Pancreas (tissue), 10 donors: ENCODE results near the gene TPCN2. TPM values are rescaled to one million over a fixed set of nuclear protein-coding genes. Genes with fewer than 3 reads are reported as not detected.

Experiments
- ATAC-seq, 4 donors: fragments of 200-7000 bp; cut with Tn5 transposase; one replicate each; pipeline versions ENCODE4 v1.8.0 to v1.9.1; 2020; ENCODE audit warnings: mild to moderate bottlenecking in 4 of 4, moderate library complexity in 4 of 4
- DNase-seq, 6 donors: peaks; one replicate each; pipeline ENCODE4 v3.0.0-alpha.2; 2020
- FAIRE-seq: peaks from 2 replicates; lab custom pipeline; 2012; peaks lifted over from hg19 to GRCh38; lab: Jason Lieb, UNC
- H3K27ac ChIP-seq, 4 donors: fragments of 200-600 bp; sonication (generic); 1 replicate in 3 of 4; 2 replicates in 1 of 4; pipeline versions ENCODE4 v1.5.0 to v1.8.0; 2020
- H3K27me3 ChIP-seq, 4 donors: fragments of 200-600 bp; one replicate each; pipeline ENCODE4 v1.8.0; 2021
- H3K36me3 ChIP-seq, 3 donors: fragments of 200-600 bp; sonication (generic) in 1 of 3; one replicate each; pipeline versions ENCODE4 v1.5.0 to v1.8.0; 2020 to 2021
- H3K4me1 ChIP-seq, 3 donors: fragments of 200-600 bp; one replicate each; pipeline ENCODE4 v1.8.0; 2021
- H3K4me3 ChIP-seq, 4 donors: fragments of 200-600 bp; sonication (generic) in 2 of 4; one replicate each; pipeline versions ENCODE4 v1.5.0 to v1.8.0; 2020 to 2021
- H3K9me3 ChIP-seq, 4 donors: fragments of 200-600 bp; one replicate each; pipeline ENCODE4 v1.8.0; 2021
- WGBS, 2 donors: extraction: QIAGEN DNeasy Blood & Tissue Kit; methylation state at CpG; one replicate each; pipeline ENCODE4 v1.1.7; 2013; 5-methylcytosine and 5-hydroxymethylcytosine counted together
- intact Hi-C, 3 donors: fragments of 100-400 bp; cut with DNase I; formaldehyde crosslinking; loops; one replicate each; pipeline versions ENCODE4 v1.11.1 to v1.14.2; 2022
- polyA plus RNA-seq, 2 donors: library from polyadenylated mRNA; stranded (reverse); fragments of 200-250 nt; gene quantifications; one replicate each; pipeline ENCODE4 v1.2.3, GENCODE V29; 2013
- total RNA-seq, 6 donors: library from RNA; stranded (reverse); fragmentation: NEBNext Ultra II Directional in 4 of 6; extraction: Animal tissue kit (Norgen Biotek cat#: 25700) in 4 of 6; gene quantifications; one replicate each; pipeline versions ENCODE4 v1.2.1 to v1.2.4, GENCODE V29; 2021 to 2023
- TF ChIP-seq, protein P1 (sequence below), 4 donors: fragments of 200-600 bp; sonication (generic) in 3 of 4; IDR thresholded peaks; one replicate each; pipeline versions ENCODE4 v1.5.0 to v1.8.0; 2021; ENCODE audit warnings: antibody characterized with exemption in 4 of 4
- donor health status: healthy with polysubstance abuse.
- donor health status: DM: no; HTN: no; CAD: no; lungs with moderate emphysema.
- donor health status: DM: no; HTN: no; CAD: no.
- donor health status: control.
- donor health status: control.
- donor health status: Bipolar disorder and iron deficiency.
- donor health status: DM: yes; HTN: yes; CAD: no.
- donor health status: DM: no; HTN: no; CAD: no.
- donor health status: DM: no; HTN: no; CAD: no.
- donor health status: DM: yes; HTN: yes; CAD: no.

TPCN2 gene
- total and polyA plus RNA-seq, 8 donors = 5.6 to 13.5 (median 9.9) TPM

GRCh38 chr11:69097263-69097662 is 48.5 kb downstream of the TPCN2 start:
- DNase-seq (peak in 1 of 6 donors; percentile 23), ATAC-seq (no peak), FAIRE-seq (no peak)
- intact Hi-C loops = loop anchor here in 2 of 3 donors (5.0 to 10.0 kb wide), 2 partner anchors 550 to 558 kb away; no protein-coding TSS in a partner anchor
- TF ChIP-seq, protein P1, sequence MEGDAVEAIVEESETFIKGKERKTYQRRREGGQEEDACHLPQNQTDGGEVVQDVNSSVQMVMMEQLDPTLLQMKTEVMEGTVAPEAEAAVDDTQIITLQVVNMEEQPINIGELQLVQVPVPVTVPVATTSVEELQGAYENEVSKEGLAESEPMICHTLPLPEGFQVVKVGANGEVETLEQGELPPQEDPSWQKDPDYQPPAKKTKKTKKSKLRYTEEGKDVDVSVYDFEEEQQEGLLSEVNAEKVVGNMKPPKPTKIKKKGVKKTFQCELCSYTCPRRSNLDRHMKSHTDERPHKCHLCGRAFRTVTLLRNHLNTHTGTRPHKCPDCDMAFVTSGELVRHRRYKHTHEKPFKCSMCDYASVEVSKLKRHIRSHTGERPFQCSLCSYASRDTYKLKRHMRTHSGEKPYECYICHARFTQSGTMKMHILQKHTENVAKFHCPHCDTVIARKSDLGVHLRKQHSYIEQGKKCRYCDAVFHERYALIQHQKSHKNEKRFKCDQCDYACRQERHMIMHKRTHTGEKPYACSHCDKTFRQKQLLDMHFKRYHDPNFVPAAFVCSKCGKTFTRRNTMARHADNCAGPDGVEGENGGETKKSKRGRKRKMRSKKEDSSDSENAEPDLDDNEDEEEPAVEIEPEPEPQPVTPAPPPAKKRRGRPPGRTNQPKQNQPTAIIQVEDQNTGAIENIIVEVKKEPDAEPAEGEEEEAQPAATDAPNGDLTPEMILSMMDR (IDR thresholded peaks at IDR 0.05) = no peak
- H3K4me1 ChIP-seq = no peaks in the 10 kb centered on the region
- 46 to 51% methylated on average over 11 to 16 of the region's 16 CpGs for WGBS, 2 donors
- H3K36me3 ChIP-seq = no peaks in the 10 kb centered on the region
- no peaks in the 10 kb centered on the region for H3K27me3 ChIP-seq
- H3K9me3 ChIP-seq = no peaks in the 10 kb centered on the region
- H3K4me3 ChIP-seq = no peak overlapping the region
- H3K27ac ChIP-seq = no peak overlapping the region

- ATAC-seq (no peak), FAIRE-seq (no peak), DNase-seq (peak in 1 of 6 donors; percentile 10)
- no peaks in the 10 kb centered on the region for H3K4me1 ChIP-seq
- WGBS, 2 donors = 63 to 74% methylated on average over 17 of the region's 17 CpGs
- intact Hi-C loops = loop anchor here in 2 of 3 donors (5.0 to 10.0 kb wide), 2 partner anchors 548 to 556 kb away; no protein-coding TSS in a partner anchor
- no peaks in the 10 kb centered on the region for H3K9me3 ChIP-seq
- TF ChIP-seq, protein P1 (IDR thresholded peaks at IDR 0.05) = no peak
- H3K27me3 ChIP-seq = no peaks in the 10 kb centered on the region
- H3K27ac ChIP-seq = no peak overlapping the region
- H3K4me3 ChIP-seq = no peak overlapping the region
- H3K36me3 ChIP-seq = no peaks in the 10 kb centered on the region
Measured at GRCh38 chr11:69099180-69099579, 50.4 kb downstream of the TPCN2 start.

GRCh38 chr11:69100454-69101114 is 51.9 kb downstream of the TPCN2 start:
- Histone ChIP-seq H3K4me1 (no peaks in the 10 kb centered on the region), H3K27ac (no peak overlapping the region), H3K4me3 (no peak overlapping the region), H3K9me3 (no peaks in the 10 kb centered on the region), H3K36me3 (no peaks in the 10 kb centered on the region), H3K27me3 (no peaks in the 10 kb centered on the region)
- DNase-seq (peak in 2 of 6 donors; percentile 39 to 70), ATAC-seq (no peak), FAIRE-seq (no peak)
- WGBS, 2 donors = 45 to 58% methylated on average over 13 of the region's 13 CpGs
- intact Hi-C loops = loop anchor here in 1 of 3 donors (5.0 kb wide), 1 partner anchor 547 kb away; no protein-coding TSS in a partner anchor
- TF ChIP-seq, protein P1 (IDR thresholded peaks at IDR 0.05) = no peak

DNA sequence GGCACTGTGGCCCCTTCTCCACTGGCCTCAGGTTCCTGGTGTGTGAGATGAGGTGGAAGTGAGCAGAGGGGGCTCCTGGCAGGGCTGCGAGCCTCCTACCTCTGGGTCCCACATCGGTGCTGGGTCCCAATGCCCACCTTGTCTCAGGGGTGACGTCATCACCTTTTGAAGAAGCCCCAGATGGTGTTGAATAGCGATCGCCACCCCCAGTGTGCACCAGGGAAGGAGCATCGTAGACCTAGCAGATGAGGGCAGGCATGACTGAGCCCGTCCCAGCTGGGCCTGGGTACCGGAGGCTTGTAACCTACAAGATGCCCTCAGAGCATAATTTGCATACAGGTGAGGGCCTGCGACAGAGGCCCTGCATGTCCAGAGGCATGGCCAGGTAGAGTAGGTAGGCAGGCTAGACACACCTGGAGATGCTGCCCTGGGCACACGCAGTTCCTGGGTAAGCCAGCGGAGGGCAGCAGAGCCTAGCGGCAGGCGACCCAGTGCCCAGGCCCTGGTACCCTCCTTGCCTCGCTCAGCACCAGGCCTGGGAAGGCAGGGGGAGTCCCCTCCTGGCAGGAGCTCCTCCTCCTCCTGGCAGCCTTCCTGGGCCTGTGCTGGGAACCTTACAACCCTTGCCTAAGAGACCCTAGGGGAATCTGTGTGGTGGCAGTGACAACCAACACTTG is 52.5 kb downstream of the TPCN2 start:
- Histone ChIP-seq H3K36me3 (no peaks in the 10 kb centered on the region), H3K9me3 (no peaks in the 10 kb centered on the region), H3K4me1 (no peaks in the 10 kb centered on the region), H3K27ac (no peak overlapping the region), H3K4me3 (no peak overlapping the region), H3K27me3 (no peaks in the 10 kb centered on the region)
- TF ChIP-seq, protein P1 (IDR thresholded peaks at IDR 0.05) = peak; percentile 99
- intact Hi-C loops = loop anchor here in 1 of 3 donors (5.0 kb wide), 1 partner anchor 546 kb away; no protein-coding TSS in a partner anchor
- FAIRE-seq (no peak), DNase-seq (peak; percentile 78 to 94 (median 90)), ATAC-seq (peak; percentile 88 to 98 (median 95))
- 20 to 25% methylated on average over 14 of the region's 14 CpGs for WGBS, 2 donors
